Measurements from ENCODE around the gene TSFM. TPM values are rescaled to one million over a fixed set of nuclear protein-coding genes. Genes with fewer than 3 reads are reported as not detected.

TSFM gene
- total and polyA plus RNA-seq, 2 experiments from 2014 or later: 13.0 to 36.1 TPM

GRCh38 chr12:57767305-57767698, 15.3 kb upstream of the TSFM start:
- DNase-seq: no peak
- H3K4me3 ChIP-seq: no peak overlapping the region
- peaks cover 13% of the 10 kb centered on the region for H3K79me2 ChIP-seq (ENCODE audit: insufficient read depth)
- H3F3A ChIP-seq (ENCODE audit: insufficient read depth): peaks cover 4% of the 10 kb centered on the region; the same call in 1 of the 2 replicates
- H3K4me2 ChIP-seq (ENCODE audit: unreplicated experiment): peak overlapping the region; percentile 73
- TF ChIP-seq EZH2phosphoT487 (IDR thresholded peaks at IDR 0.05; ENCODE audit: insufficient read depth, low read depth) (no peak), EZH2 (IDR thresholded peaks at IDR 0.05; ENCODE audit: insufficient read depth, poor library complexity, severe bottlenecking) (no peak)
- peaks cover 15% of the 10 kb centered on the region for H3K27me3 ChIP-seq (replicated peaks; ENCODE audit: insufficient read depth)
- H4K20me1 ChIP-seq (ENCODE audit: insufficient read depth): no peaks in the 10 kb centered on the region
- in situ Hi-C loops (cut with MboI): no loop called here
- H3K27ac ChIP-seq: no peak overlapping the region
- H2AFZ ChIP-seq: no peak overlapping the region
- no peaks in the 10 kb centered on the region for H3K36me3 ChIP-seq (ENCODE audit: low read depth)
- H3K9me3 ChIP-seq (ENCODE audit: low read depth): no peaks in the 10 kb centered on the region
- H3K4me1 ChIP-seq (ENCODE audit: insufficient read depth): peaks cover 12% of the 10 kb centered on the region; the same call in 1 of the 2 replicates
- no peak overlapping the region for H3K9ac ChIP-seq
- no peaks in the 10 kb centered on the region for H3K9me2 ChIP-seq (ENCODE audit: insufficient read depth)

- Histone ChIP-seq H3F3A (ENCODE audit: insufficient read depth) (peaks cover 4% of the 10 kb centered on the region; the same call in 1 of the 2 replicates), H3K36me3 (ENCODE audit: low read depth) (no peaks in the 10 kb centered on the region), H3K9me3 (ENCODE audit: low read depth) (no peaks in the 10 kb centered on the region), H3K4me3 (no peak overlapping the region), H4K20me1 (ENCODE audit: insufficient read depth) (no peaks in the 10 kb centered on the region), H3K79me2 (ENCODE audit: insufficient read depth) (peaks cover 16% of the 10 kb centered on the region), H3K27me3 (replicated peaks; ENCODE audit: insufficient read depth) (peaks cover 15% of the 10 kb centered on the region), H3K9ac (no peak overlapping the region), H2AFZ (no peak overlapping the region), H3K27ac (no peak overlapping the region), H3K9me2 (ENCODE audit: insufficient read depth) (no peaks in the 10 kb centered on the region), H3K4me1 (ENCODE audit: insufficient read depth) (peaks cover 12% of the 10 kb centered on the region; the same call in 1 of the 2 replicates), H3K4me2 (ENCODE audit: unreplicated experiment) (no peak overlapping the region)
- no peak for TF ChIP-seq EZH2 (IDR thresholded peaks at IDR 0.05; ENCODE audit: insufficient read depth, poor library complexity, severe bottlenecking)
- no peak for TF ChIP-seq EZH2phosphoT487 (IDR thresholded peaks at IDR 0.05; ENCODE audit: insufficient read depth, low read depth)
- in situ Hi-C loops (cut with MboI): no loop called here
- no peak for DNase-seq
- WGBS, 2 experiments (ENCODE audit: low coverage in 1 of 2, low lambda C conversion rate in 2 of 2, missing lambda C conversion rate in 2 of 2): 65 to 68% methylated on average over 3 of the region's 3 CpGs
Observed at GRCh38 chr12:57767876-57768275, 14.7 kb upstream of the TSFM start.

GRCh38 chr12:57769594-57769993, 13.0 kb upstream of the TSFM start:
- Histone ChIP-seq H3K9ac (no peak overlapping the region), H3K4me1 (ENCODE audit: insufficient read depth) (peaks cover 12% of the 10 kb centered on the region), H3K27me3 (replicated peaks; ENCODE audit: insufficient read depth) (peaks cover 14% of the 10 kb centered on the region), H2AFZ (no peak overlapping the region), H3K9me3 (ENCODE audit: low read depth) (no peaks in the 10 kb centered on the region), H4K20me1 (ENCODE audit: insufficient read depth) (no peaks in the 10 kb centered on the region), H3F3A (ENCODE audit: insufficient read depth) (peaks cover 4% of the 10 kb centered on the region; the same call in 1 of the 2 replicates), H3K79me2 (ENCODE audit: insufficient read depth) (peaks cover 31% of the 10 kb centered on the region), H3K9me2 (ENCODE audit: insufficient read depth) (no peaks in the 10 kb centered on the region), H3K27ac (no peak overlapping the region), H3K36me3 (ENCODE audit: low read depth) (no peaks in the 10 kb centered on the region), H3K4me3 (no peak overlapping the region), H3K4me2 (ENCODE audit: unreplicated experiment) (no peak overlapping the region)
- no peak for TF ChIP-seq EZH2phosphoT487 (IDR thresholded peaks at IDR 0.05; ENCODE audit: insufficient read depth, low read depth)
- TF ChIP-seq EZH2 (IDR thresholded peaks at IDR 0.05; ENCODE audit: insufficient read depth, poor library complexity, severe bottlenecking): no peak
- in situ Hi-C loops (cut with MboI): no loop called here
- WGBS, 2 experiments (ENCODE audit: low coverage in 1 of 2, low lambda C conversion rate in 2 of 2, missing lambda C conversion rate in 2 of 2): 94 to 96% methylated on average over 11 of the region's 11 CpGs
- DNase-seq: no peak

GRCh38 chr12:57770734-57771133, 11.9 kb upstream of the TSFM start:
- Histone ChIP-seq H3K9me2 (ENCODE audit: insufficient read depth) (no peaks in the 10 kb centered on the region), H3K4me1 (ENCODE audit: insufficient read depth) (peaks cover 12% of the 10 kb centered on the region), H3K4me2 (ENCODE audit: unreplicated experiment) (peak overlapping the region; percentile 99), H3K9me3 (ENCODE audit: low read depth) (no peaks in the 10 kb centered on the region), H2AFZ (no peak overlapping the region), H4K20me1 (ENCODE audit: insufficient read depth) (no peaks in the 10 kb centered on the region), H3K9ac (peak overlapping the region; percentile 98), H3K4me3 (peak overlapping the region; percentile 99), H3K27me3 (replicated peaks; ENCODE audit: insufficient read depth) (peaks cover 4% of the 10 kb centered on the region), H3K27ac (peak overlapping the region; percentile 99), H3K79me2 (ENCODE audit: insufficient read depth) (peaks cover 31% of the 10 kb centered on the region), H3F3A (ENCODE audit: insufficient read depth) (peaks cover 4% of the 10 kb centered on the region; the same call in 1 of the 2 replicates), H3K36me3 (ENCODE audit: low read depth) (no peaks in the 10 kb centered on the region)
- WGBS, 2 experiments (ENCODE audit: low coverage in 1 of 2, low lambda C conversion rate in 2 of 2, missing lambda C conversion rate in 2 of 2): 88 to 92% methylated on average over 4 of the region's 4 CpGs
- in situ Hi-C loops (cut with MboI): no loop called here
- DNase-seq: no peak
- no peak for TF ChIP-seq EZH2phosphoT487 (IDR thresholded peaks at IDR 0.05; ENCODE audit: insufficient read depth, low read depth)
- TF ChIP-seq EZH2 (IDR thresholded peaks at IDR 0.05; ENCODE audit: insufficient read depth, poor library complexity, severe bottlenecking): no peak

Data from GM23248 (cell line).